ENCODE data around the gene CLCNKA.

Gene CLCNKA

DNA sequence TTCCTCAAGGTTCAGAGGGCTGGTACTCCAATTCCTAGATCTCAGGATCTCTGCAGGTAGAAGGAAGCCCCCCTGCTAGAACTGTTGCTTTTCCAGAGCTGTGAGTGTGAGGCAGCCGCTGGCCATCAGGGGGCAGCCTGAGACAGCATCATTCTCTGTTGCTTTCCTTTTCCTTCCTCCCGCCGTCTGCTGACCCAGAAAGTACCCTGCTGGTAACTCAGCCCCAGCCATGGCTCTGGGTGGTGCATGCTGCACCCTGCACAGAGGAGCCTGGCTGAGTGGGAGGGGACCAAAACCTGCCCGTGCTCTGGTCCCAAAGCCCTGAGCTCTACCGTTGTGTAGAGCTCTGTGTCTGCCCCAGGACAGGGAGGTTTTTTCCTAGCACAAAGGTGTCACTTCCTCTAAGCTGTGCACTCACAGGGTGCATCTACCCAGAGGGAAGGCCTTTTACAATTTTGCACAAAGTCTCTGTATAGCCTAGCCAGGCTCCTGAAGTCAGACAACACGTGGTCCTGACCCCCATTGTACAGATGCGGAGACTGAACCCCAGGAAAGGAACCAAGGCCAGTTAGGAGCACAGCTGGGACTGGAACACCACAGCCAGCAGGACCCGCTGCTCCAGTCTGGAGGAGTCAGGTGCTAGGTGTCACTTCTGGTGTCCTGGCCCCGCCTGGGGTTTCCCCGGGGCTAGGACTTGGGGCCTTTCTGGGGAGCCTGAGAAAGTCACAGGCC is 57.3 kb downstream of the CLCNKA start:
- peak; percentile 48 for DNase-seq (ENCODE audit: low spot score)

GRCh38 chr1:16080422-16081150 is 58.8 kb downstream of the CLCNKA start:
- no peak for DNase-seq (ENCODE audit: low spot score)

DNA sequence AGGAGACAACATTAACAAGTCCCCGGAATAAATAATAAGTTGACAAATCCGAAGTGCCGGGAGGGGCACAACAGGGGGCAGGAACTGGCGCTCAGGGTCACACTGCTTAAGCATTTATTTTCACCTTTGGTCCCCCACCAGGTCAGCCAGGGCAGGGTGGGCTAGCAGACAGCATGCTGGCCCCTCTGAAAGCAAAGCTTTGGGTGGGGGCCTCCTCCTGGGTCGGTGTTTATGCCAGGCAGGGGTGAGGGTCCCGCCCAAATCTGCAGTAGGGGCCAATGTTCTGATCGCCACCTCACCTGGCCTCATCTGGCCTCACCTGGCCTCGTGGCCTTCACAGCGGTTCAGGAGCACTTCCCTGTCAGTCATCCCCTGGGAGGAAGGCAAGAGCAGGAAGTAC is 59.8 kb downstream of the CLCNKA start:
- no peak for DNase-seq (ENCODE audit: low spot score)

DNA sequence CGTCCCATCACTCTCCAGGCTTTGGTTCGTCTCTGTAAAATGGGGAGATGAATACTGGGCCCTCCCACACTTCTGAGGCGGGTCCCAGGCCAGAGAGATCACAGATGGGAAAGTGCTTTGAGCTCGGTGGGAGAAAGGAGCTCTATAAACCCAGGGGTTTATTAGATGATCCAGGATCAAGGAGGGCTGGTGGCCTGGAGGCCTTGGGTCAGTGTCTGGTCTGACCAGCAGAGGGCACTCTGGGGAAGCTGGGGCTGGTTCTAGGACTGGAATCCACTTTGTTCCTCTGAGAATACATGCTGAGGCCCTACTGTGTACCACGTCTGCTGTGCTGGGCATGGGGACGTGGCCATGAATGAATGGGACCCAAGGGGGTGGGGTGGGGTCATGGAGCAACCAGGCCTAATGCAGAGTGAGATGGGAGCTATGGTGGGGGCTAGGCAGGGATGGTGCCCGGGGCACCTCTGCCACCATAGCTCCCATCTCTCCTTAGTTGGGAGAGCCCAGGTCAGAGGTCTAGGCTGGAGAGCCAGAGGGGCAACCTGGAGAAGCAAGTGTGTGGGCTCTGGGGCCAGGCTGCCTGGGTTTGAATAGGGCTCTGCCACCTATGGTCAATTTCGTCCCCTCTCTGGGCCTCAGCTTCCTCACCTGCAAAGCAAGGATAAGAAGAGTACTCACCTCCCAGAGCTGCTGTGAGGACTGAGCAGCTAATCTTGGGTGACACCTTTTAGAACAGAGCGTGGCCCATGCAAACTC is 60.6 kb downstream of the CLCNKA start:
- no peak for DNase-seq (ENCODE audit: low spot score)

- DNase-seq (ENCODE audit: low spot score) = no peak
Measured at GRCh38 chr1:16083486-16083885, 61.6 kb downstream of the CLCNKA start.
